GM10248 (cell line): Measurements from ENCODE around the gene TIMP2.
"Not testable (repeated sequence)": the region's sequence is repeated elsewhere in the genome, so short reads cannot be mapped to it uniquely, and the experiment has no call there.

Source experiments
- CTCF ChIA-PET: fragments of 300-600 bp; sonication (Branson Sonifier 250); formaldehyde crosslinking; extraction: SDS; loops from one replicate; lab custom pipeline; 2021; ENCODE audit warnings: antibody characterized with exemption; lab: Yijun Ruan, JAX
- POLR2A ChIA-PET: fragments of 350-650 bp; sonication (Branson Sonifier 250); formaldehyde crosslinking; extraction: SDS; loops from one replicate; lab custom pipeline; 2020; ENCODE audit warnings: antibody characterized with exemption; lab: Yijun Ruan, JAX
- DNase-seq: peaks from one replicate; pipeline ENCODE4 v3.0.0; 2012; ENCODE audit errors: extremely low spot score
- CTCF ChIP-seq: IDR thresholded peaks from 2 replicates; pipeline ENCODE4 v1.5.1; 2012; ENCODE audit warnings: mild to moderate bottlenecking, low read depth; ENCODE audit errors: extremely low read depth, missing control alignments, control extremely low read depth

The TIMP2 gene

GRCh38 chr17:78876094-78876597 lies 49.0 kb downstream of the TIMP2 start:
- DNase-seq = no peak
- POLR2A ChIA-PET = interaction anchor here (0.6 kb wide), 1 partner anchor 10 kb away, joined by 3 read pairs; no protein-coding TSS in a partner anchor
- no peak for TF ChIP-seq CTCF
- CTCF ChIA-PET = interaction anchor here (0.7 to 6.3 kb wide), 3 partner anchors 10 to 23 kb away, joined by 3 to 34 read pairs (median 3); no protein-coding TSS in a partner anchor

DNA sequence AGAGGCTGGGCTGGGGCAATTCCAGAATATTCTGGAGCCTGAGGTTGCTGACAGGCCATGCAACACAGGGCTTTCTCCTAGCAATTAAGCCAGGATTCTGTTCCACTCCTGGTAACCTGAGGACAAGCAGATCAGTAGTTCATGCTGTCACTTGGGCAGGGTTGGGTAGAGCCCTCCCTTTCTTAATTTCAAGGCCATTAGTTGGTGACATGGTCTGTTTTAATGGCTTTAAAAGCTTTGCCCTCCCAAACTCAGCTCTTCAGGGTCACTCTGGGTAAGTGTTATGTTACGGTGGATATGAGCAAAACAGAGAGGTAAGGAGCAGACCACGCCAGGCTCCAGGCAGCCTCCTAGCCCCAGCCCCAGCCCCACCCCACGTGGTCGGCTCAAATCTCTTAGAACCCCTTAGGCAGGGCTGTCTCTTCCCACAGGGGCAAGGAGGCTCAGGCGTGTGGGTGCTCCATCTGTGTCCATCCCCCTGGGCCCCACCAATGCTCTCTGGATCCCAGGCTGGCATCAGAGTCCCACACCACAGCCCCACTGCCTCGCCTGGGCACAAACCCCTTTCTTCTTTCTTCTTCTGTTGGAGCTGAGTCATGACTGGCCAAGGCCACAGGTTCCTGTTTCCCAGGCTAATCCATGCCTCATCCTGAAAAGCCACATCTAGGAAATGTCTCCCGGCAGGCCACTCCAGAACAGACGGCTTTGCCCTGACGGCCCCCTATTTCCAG lies 49.7 kb downstream of the TIMP2 start:
- TF ChIP-seq CTCF = no peak
- CTCF ChIA-PET = interaction anchor here (1.2 to 6.3 kb wide), 3 partner anchors 9 to 23 kb away, joined by 3 to 34 read pairs (median 3); no protein-coding TSS in a partner anchor
- POLR2A ChIA-PET = no interaction called here
- DNase-seq = no peak

- TF ChIP-seq CTCF = no peak
- no peak for DNase-seq
- CTCF ChIA-PET = interaction anchor here (2.2 to 6.3 kb wide), 2 partner anchors 8 to 98 kb away, joined by 8 to 34 read pairs; no protein-coding TSS in a partner anchor
- POLR2A ChIA-PET = no interaction called here
Observed at GRCh38 chr17:78873519-78874340, 51.5 kb downstream of the TIMP2 start.

DNA sequence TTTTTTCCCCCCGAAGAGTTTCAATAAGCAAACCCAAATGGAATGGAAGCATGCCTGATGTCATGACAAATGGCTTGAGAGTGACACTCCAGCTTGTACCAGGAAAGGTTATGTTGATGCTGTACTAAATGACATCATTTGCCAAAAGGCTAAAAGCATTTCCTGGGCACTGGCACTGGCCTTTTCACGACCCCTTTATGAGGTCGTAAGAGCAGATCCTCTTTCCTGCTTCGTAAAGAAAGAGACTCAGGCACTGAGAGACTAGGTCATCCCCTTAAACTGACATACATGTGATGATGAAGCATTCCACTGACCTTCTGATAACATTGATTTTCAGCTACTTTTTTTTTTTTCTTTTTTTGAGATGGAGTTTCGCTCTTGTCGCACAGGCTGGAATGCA lies 52.7 kb downstream of the TIMP2 start:
- no peak for TF ChIP-seq CTCF
- DNase-seq = no peak
- POLR2A ChIA-PET = no interaction called here
- CTCF ChIA-PET = interaction anchor here (2.2 kb wide), 1 partner anchor 99 kb away, joined by 8 read pairs; no protein-coding TSS in a partner anchor

- CTCF ChIA-PET = no interaction called here
- no peak for TF ChIP-seq CTCF
- no peak for DNase-seq
- POLR2A ChIA-PET = no interaction called here
Observed at GRCh38 chr17:78870621-78871020, 54.6 kb downstream of the TIMP2 start.

DNA sequence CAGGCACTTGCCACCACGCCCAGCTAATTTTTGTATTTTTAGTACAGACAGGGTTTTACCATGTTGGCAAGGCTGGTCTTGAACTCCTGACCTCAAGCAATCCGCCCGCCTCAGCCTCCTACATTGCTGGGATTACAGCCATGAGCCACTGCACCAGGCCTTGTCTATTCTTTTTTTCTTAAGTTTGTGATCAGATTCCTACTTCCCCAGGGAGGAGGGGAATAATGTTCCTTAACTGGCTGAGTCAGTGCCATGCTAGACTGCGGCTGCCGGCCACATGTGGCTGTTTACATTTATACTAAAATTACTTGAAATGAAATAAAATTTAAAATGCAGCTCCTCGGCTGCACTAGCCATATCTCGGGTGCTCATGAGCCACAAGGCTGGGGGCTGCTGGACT lies 56.8 kb downstream of the TIMP2 start:
- no peak for TF ChIP-seq CTCF
- CTCF ChIA-PET = interaction anchor here (1.0 to 1.5 kb wide), 2 partner anchors 13 to 103 kb away, joined by 3 to 6 read pairs; no protein-coding TSS in a partner anchor
- no peak for DNase-seq
- POLR2A ChIA-PET = no interaction called here

- DNase-seq, POLR2A ChIA-PET: not testable (repeated sequence)
- CTCF ChIA-PET = interaction anchor here (2.1 to 5.2 kb wide), 4 partner anchors 10 to 104 kb away, joined by 6 to 49 read pairs (median 22); no protein-coding TSS in a partner anchor
Observed at GRCh38 chr17:78867046-78867445, 58.1 kb downstream of the TIMP2 start.
